Natural killer cell (primary cell): ENCODE data around the gene RAB1B. TPM values are rescaled to one million over a fixed set of nuclear protein-coding genes. Genes with fewer than 3 reads are reported as not detected.

Experiments used
- ATAC-seq, 3 donors: fragments of 150-1000 bp in 2 of 3; fragments of 200-7000 bp in 1 of 3; cut with Tn5 transposase; 1 replicate in 1 of 3; 2 replicates in 2 of 3; pipeline ENCODE4 v1.10.0; 2021; ENCODE audit warnings: mild to moderate bottlenecking in 2 of 3, moderate library complexity in 2 of 3
- DNase-seq, 2 donors: peaks; one replicate each; pipeline versions ENCODE4 v3.0.0 to v3.0.0-alpha.2; 2013 to 2021; ENCODE audit warnings: mixed read lengths in 1 of 2
- H3K27ac ChIP-seq: one replicate; pipeline ENCODE4 v1.5.1; 2013; ENCODE audit warnings: mild to moderate bottlenecking, low read length
- H3K27me3 ChIP-seq: one replicate; pipeline ENCODE4 v1.6.1; 2013; ENCODE audit warnings: low read length; ENCODE audit not compliant: control insufficient read depth, insufficient read depth
- H3K36me3 ChIP-seq: one replicate; pipeline ENCODE4 v1.6.1; 2013; ENCODE audit warnings: low read length; ENCODE audit not compliant: control insufficient read depth, insufficient read depth
- H3K4me1 ChIP-seq: one replicate; pipeline ENCODE4 v1.6.1; 2013; ENCODE audit warnings: low read length; ENCODE audit not compliant: control insufficient read depth, insufficient read depth
- H3K4me3 ChIP-seq: one replicate; pipeline ENCODE4 v1.5.1; 2013; ENCODE audit warnings: low read length
- H3K9me3 ChIP-seq: one replicate; pipeline ENCODE4 v1.6.1; 2013; ENCODE audit warnings: low read length; ENCODE audit not compliant: control insufficient read depth, insufficient read depth
- H3K27ac Mint-ChIP-seq, 2 donors: one replicate each; pipeline ENCODE4 v1.8.0; 2022; ENCODE audit warnings: mild to moderate bottlenecking in 2 of 2, mixed read lengths in 2 of 2, moderate library complexity in 1 of 2
- H3K27me3 Mint-ChIP-seq, 2 donors: one replicate each; pipeline ENCODE4 v1.8.0; 2022; ENCODE audit warnings: low read depth in 2 of 2, mixed read lengths in 2 of 2
- H3K36me3 Mint-ChIP-seq: one replicate; pipeline ENCODE4 v1.8.0; 2022; ENCODE audit warnings: mixed read lengths
- H3K4me1 Mint-ChIP-seq, 2 donors: one replicate each; pipeline ENCODE4 v1.8.0; 2022; ENCODE audit warnings: mixed read lengths in 2 of 2
- H3K4me3 Mint-ChIP-seq: one replicate; pipeline ENCODE4 v1.8.0; 2022; ENCODE audit warnings: mild to moderate bottlenecking, moderate library complexity, mixed read lengths
- H3K9me3 Mint-ChIP-seq, 2 donors: one replicate each; pipeline ENCODE4 v1.8.0; 2022; ENCODE audit warnings: mixed read lengths in 2 of 2
- WGBS: methylation state at CpG from one replicate; pipeline ENCODE4 v1.1.7; 2013; ENCODE audit warnings: missing lambda C conversion rate; ENCODE audit not compliant: insufficient coverage; 5-methylcytosine and 5-hydroxymethylcytosine counted together
- intact Hi-C: fragments of 100-400 bp; cut with micrococcal nuclease; formaldehyde crosslinking; loops from one replicate; pipeline ENCODE4 v1.14.2; 2022
- total RNA-seq, 4 donors: library from RNA; stranded (reverse); fragments of 120-200 nt in 1 of 4; gene quantifications; one replicate each; pipeline versions ENCODE4 v1.2.3 to v1.2.4, GENCODE V29; 2013 to 2022
- TF ChIP-seq, protein P1 (sequence below): fragments of 200-600 bp; IDR thresholded peaks from one replicate; pipeline ENCODE4 v1.8.0; 2022; ENCODE audit warnings: antibody characterized with exemption

Gene RAB1B
- total RNA-seq, 3 donors from 2014 or later (not counting 1 experiment from before 2014, with no cell fraction given) = 116 to 144 (median 132) TPM

GRCh38 chr11:66314561-66315497, 46.4 kb downstream of the RAB1B start:
- Mint-ChIP-seq H3K4me3 (peak overlapping the region; percentile 57), H3K9me3 (no peaks in the 10 kb centered on the region), H3K4me1 (peaks cover 18 to 43% of the 10 kb centered on the region in 2 donors), H3K27me3 (peaks cover 23 to 24% of the 10 kb centered on the region in 2 donors), H3K27ac (peak overlapping the region in 1 of 2 donors; percentile 73), H3K36me3 (no peaks in the 10 kb centered on the region)
- Histone ChIP-seq H3K4me1 (peaks cover 45% of the 10 kb centered on the region), H3K36me3 (no peaks in the 10 kb centered on the region), H3K27ac (no peak overlapping the region), H3K9me3 (no peaks in the 10 kb centered on the region), H3K27me3 (no peaks in the 10 kb centered on the region), H3K4me3 (no peak overlapping the region)
- DNase-seq (no peak), ATAC-seq (no peak)
- intact Hi-C loops = no loop called here
- TF ChIP-seq, protein P1, sequence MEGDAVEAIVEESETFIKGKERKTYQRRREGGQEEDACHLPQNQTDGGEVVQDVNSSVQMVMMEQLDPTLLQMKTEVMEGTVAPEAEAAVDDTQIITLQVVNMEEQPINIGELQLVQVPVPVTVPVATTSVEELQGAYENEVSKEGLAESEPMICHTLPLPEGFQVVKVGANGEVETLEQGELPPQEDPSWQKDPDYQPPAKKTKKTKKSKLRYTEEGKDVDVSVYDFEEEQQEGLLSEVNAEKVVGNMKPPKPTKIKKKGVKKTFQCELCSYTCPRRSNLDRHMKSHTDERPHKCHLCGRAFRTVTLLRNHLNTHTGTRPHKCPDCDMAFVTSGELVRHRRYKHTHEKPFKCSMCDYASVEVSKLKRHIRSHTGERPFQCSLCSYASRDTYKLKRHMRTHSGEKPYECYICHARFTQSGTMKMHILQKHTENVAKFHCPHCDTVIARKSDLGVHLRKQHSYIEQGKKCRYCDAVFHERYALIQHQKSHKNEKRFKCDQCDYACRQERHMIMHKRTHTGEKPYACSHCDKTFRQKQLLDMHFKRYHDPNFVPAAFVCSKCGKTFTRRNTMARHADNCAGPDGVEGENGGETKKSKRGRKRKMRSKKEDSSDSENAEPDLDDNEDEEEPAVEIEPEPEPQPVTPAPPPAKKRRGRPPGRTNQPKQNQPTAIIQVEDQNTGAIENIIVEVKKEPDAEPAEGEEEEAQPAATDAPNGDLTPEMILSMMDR = no peak
- 91% methylated on average over 17 of the region's 17 CpGs for WGBS

DNA sequence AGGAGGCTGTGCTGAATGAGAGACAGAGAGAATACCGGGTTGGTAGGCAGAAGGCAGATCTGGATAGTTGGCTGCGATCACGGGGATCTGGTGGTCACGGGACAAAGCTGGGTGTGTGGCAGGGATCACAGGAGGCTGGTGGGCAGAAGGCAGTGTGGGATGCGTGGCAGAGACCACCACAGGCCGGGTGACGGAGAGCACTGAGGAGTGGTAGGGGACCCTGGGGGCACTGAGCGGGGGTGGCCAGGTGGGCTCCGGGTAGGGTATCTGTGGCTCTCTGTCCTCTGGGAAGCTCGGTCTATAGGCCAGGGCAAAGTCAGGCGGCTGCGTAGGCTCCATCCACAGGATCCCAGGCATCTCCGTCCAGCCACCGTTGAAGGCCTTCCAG, 47.1 kb downstream of the RAB1B start:
- Mint-ChIP-seq H3K27ac (peak overlapping the region in 1 of 2 donors; percentile 22), H3K36me3 (no peaks in the 10 kb centered on the region), H3K4me1 (peaks cover 18 to 43% of the 10 kb centered on the region in 2 donors), H3K4me3 (peak overlapping the region; percentile 57), H3K9me3 (no peaks in the 10 kb centered on the region), H3K27me3 (peaks cover 24 to 28% of the 10 kb centered on the region in 2 donors)
- Histone ChIP-seq H3K9me3 (no peaks in the 10 kb centered on the region), H3K4me1 (peaks cover 45% of the 10 kb centered on the region), H3K36me3 (no peaks in the 10 kb centered on the region), H3K27ac (no peak overlapping the region), H3K4me3 (no peak overlapping the region), H3K27me3 (no peaks in the 10 kb centered on the region)
- WGBS = 97% methylated on average over 14 of the region's 14 CpGs
- intact Hi-C loops = no loop called here
- no peak for ATAC-seq
- TF ChIP-seq, protein P1 = no peak
- no peak for DNase-seq

GRCh38 chr11:66315921-66316811, 47.7 kb downstream of the RAB1B start:
- TF ChIP-seq, protein P1 = no peak
- no peaks in the 10 kb centered on the region for H3K9me3 ChIP-seq
- Mint-ChIP-seq H3K9me3 (no peaks in the 10 kb centered on the region), H3K4me1 (peaks cover 18 to 43% of the 10 kb centered on the region in 2 donors), H3K36me3 (no peaks in the 10 kb centered on the region), H3K27me3 (peaks cover 24 to 28% of the 10 kb centered on the region in 2 donors), H3K27ac (no peak overlapping the region), H3K4me3 (no peak overlapping the region)
- DNase-seq (peak in 1 of 2 donors; percentile 50), ATAC-seq (no peak)
- H3K27ac ChIP-seq = no peak overlapping the region
- 92% methylated on average over 52 of the region's 52 CpGs for WGBS
- intact Hi-C loops = no loop called here
- H3K36me3 ChIP-seq = no peaks in the 10 kb centered on the region
- peaks cover 45% of the 10 kb centered on the region for H3K4me1 ChIP-seq
- H3K4me3 ChIP-seq = no peak overlapping the region
- H3K27me3 ChIP-seq = no peaks in the 10 kb centered on the region
